K562 (cell line): ENCODE data around the gene PLEKHN1. TPM values are rescaled to one million over a fixed set of nuclear protein-coding genes. Genes with fewer than 3 reads are reported as not detected.

Experiments used
- ATF7 ChIP-seq: fragments of 450-650 bp; IDR thresholded peaks from 2 replicates; pipeline ENCODE4 v1.7.1; 2014; ENCODE audit warnings: mild to moderate bottlenecking, moderate library complexity
- CBX1 ChIP-seq: sonication (generic); IDR thresholded peaks from 2 replicates; pipeline ENCODE4 v1.6.1; 2016; ENCODE audit warnings: antibody characterized with exemption, low read depth, mild to moderate bottlenecking
- CXXC5 ChIP-seq: fragments of 250-450 bp; sonication (Bioruptor Pico); IDR thresholded peaks from 2 replicates; pipeline ENCODE4 v1.8.0; 2022; ENCODE audit warnings: inconsistent platforms, mild to moderate bottlenecking, moderate library complexity
- HDAC1 ChIP-seq, 2 experiments: fragments of 450-650 bp; IDR thresholded peaks; 2 replicates each; pipeline ENCODE4 v1.6.1; 2016 to 2017; ENCODE audit warnings: inconsistent platforms in 1 of 2, mild to moderate bottlenecking in 1 of 2, moderate library complexity in 1 of 2
- HINFP ChIP-seq: fragments of 450-650 bp; conservative IDR thresholded peaks from 2 replicates; pipeline ENCODE4 v1.6.1; 2016; ENCODE audit warnings: missing genetic modification characterization, low read depth, mild to moderate bottlenecking, control low read depth, missing compliant biosample characterization
- HNRNPK ChIP-seq: fragments of 200-400 bp; formaldehyde crosslinking; IDR thresholded peaks from one replicate; pipeline ENCODE4 v1.6.1; 2018; ENCODE audit warnings: mild to moderate bottlenecking, low read depth, low read length; ENCODE audit not compliant: poor library complexity, severe bottlenecking
- KHSRP ChIP-seq: fragments of 450-650 bp; IDR thresholded peaks from 2 replicates; pipeline ENCODE4 v1.6.1; 2017
- MBD2 ChIP-seq: sonication (generic); IDR thresholded peaks from 2 replicates; pipeline ENCODE4 v1.6.1; 2016; ENCODE audit warnings: low read depth, borderline replicate concordance
- MNT ChIP-seq, 2 experiments: fragments of 450-650 bp; conservative IDR thresholded peaks; 2 replicates each; pipeline ENCODE4 v1.6.1; 2017; ENCODE audit warnings: mild to moderate bottlenecking in 2 of 2, moderate library complexity in 2 of 2
- MTF1 ChIP-seq: fragments of 250-450 bp; sonication (Bioruptor Pico); IDR thresholded peaks from 2 replicates; pipeline ENCODE4 v1.9.0; 2021; ENCODE audit warnings: moderate library complexity, mild to moderate bottlenecking, inconsistent platforms, borderline replicate concordance
- PHF20 ChIP-seq: fragments of 450-650 bp; IDR thresholded peaks from 2 replicates; pipeline ENCODE4 v1.6.1; 2018; ENCODE audit not compliant: partially characterized antibody
- POLR2B ChIP-seq: fragments of 450-650 bp; IDR thresholded peaks from 2 replicates; pipeline ENCODE4 v1.6.1; 2018; ENCODE audit warnings: low read depth; ENCODE audit not compliant: partially characterized antibody
- RFX5 ChIP-seq: IDR thresholded peaks from 2 replicates; pipeline ENCODE4 v1.6.1; 2011; ENCODE audit warnings: low read depth, mild to moderate bottlenecking, improper control_type of control experiment, low read length
- SAFB ChIP-seq: fragments of 200-400 bp; formaldehyde crosslinking; IDR thresholded peaks from 2 replicates; pipeline ENCODE4 v1.6.1; 2017; ENCODE audit warnings: low read depth, low read length, borderline replicate concordance
- SUPT5H ChIP-seq: fragments of 450-650 bp; IDR thresholded peaks from 2 replicates; pipeline ENCODE4 v1.6.1; 2016
- TAF1 ChIP-seq: IDR thresholded peaks from 2 replicates; pipeline ENCODE4 v1.6.1; 2011; ENCODE audit warnings: mild to moderate bottlenecking, low read length, moderate library complexity; ENCODE audit not compliant: insufficient read depth, control insufficient read depth, severe bottlenecking; ENCODE audit errors: extremely low read depth
- U2AF1 ChIP-seq: fragments of 200-400 bp; formaldehyde crosslinking; optimal IDR thresholded peaks from 2 replicates; pipeline ENCODE3; 2017; ENCODE audit warnings: mild to moderate bottlenecking, low read depth, low read length, moderate library complexity
- ZBTB7A ChIP-seq: IDR thresholded peaks from 2 replicates; pipeline ENCODE4 v1.6.1; 2011; ENCODE audit warnings: low read depth, mild to moderate bottlenecking, low read length, moderate library complexity, borderline replicate concordance; ENCODE audit not compliant: control insufficient read depth
- ZNF143 ChIP-seq: sonication (generic); formaldehyde crosslinking; IDR thresholded peaks from 2 replicates; pipeline ENCODE4 v1.9.0; 2022; ENCODE audit warnings: mild to moderate bottlenecking, missing genetic modification reagents
- ZNF740 ChIP-seq, 3 experiments: fragments of 200-800 bp in 1 of 3; sonication (Bioruptor generic) in 1 of 3; sonication (generic) in 1 of 3; formaldehyde crosslinking in 1 of 3; IDR thresholded peaks; 2 replicates each; pipeline versions ENCODE4 v1.6.1 to v1.8.0; 2016 to 2022; ENCODE audit warnings: mild to moderate bottlenecking in 2 of 3, missing compliant biosample characterization in 2 of 3, missing genetic modification characterization in 2 of 3, missing genetic modification reagents in 1 of 3
- polyA plus RNA-seq, 8 experiments: library from polyadenylated mRNA; depleted of rRNA in 4 of 8; stranded (reverse) in 5 of 8; unstranded in 3 of 8; fragments of >200 nt; fragmentation: Nextera tagmentation in 2 of 8; fragmentation: Illumina TruSeq in 1 of 8; extraction: Ambion mirVana in 2 of 8; extraction: Trizol in 1 of 8; gene quantifications; 2 replicates each; pipeline versions ENCODE4 v1.2.1 to v1.2.3, GENCODE V29; 2011 to 2014; ENCODE audit warnings: inconsistent platforms in 1 of 8, missing spikeins in 1 of 8
- total RNA-seq, 7 experiments: library from RNA; depleted of rRNA in 6 of 7; stranded (reverse); fragments of >200 nt in 6 of 7; fragmentation: Illumina TruSeq in 2 of 7; extraction: Trizol in 2 of 7; gene quantifications; 2 replicates each; pipeline versions ENCODE4 v1.2.1 to v1.2.3, GENCODE V29; 2011 to 2021; ENCODE audit warnings: low replicate concordance in 1 of 7
- TF ChIP-seq, protein P1 (sequence below), 2 experiments: IDR thresholded peaks; 2 replicates each; pipeline ENCODE4 v1.6.1; 2012; ENCODE audit warnings: improper control_type of control experiment in 2 of 2, low read depth in 2 of 2, low read length in 2 of 2, borderline replicate concordance in 1 of 2

PLEKHN1 gene
- total and polyA plus RNA-seq, 9 of the 15 experiments (the other 6 are each of a cell fraction or from before 2014, with no cell fraction given), result 0.07 to 1.5 (median 0.13) TPM; not detected in 2

- TF ChIP-seq CBX1 (0 out of 2 replicates have a peak, but pooled peaks have one; percentile 32), HNRNPK (no peak), MNT (conservative IDR thresholded peaks at IDR 0.05) (peak; percentile 92 to 95), ZNF143 (CRISPR knock-in tag) (no peak), MBD2 (peak; percentile 14; the same call in 1 of the 2 replicates), U2AF1 (no peak), CXXC5 (CRISPR knock-in tag) (peak; percentile 78), MTF1 (no peak), PHF20 (peak; percentile 74), ATF7 (peak; percentile 52), SUPT5H (peak; percentile 68), ZBTB7A (peak; percentile 84), POLR2B (peak; percentile 43), TAF1 (peak; percentile 54), RFX5 (no peak), SAFB (0 out of 2 replicates have a peak, but pooled peaks have one; percentile 56), HDAC1 (IDR thresholded peaks at IDR 0.05) (peak in 1 of 2 experiments; percentile 63; a peak in 2 of 4 replicates), ZNF740 (CRISPR knock-in tag; IDR thresholded peaks at IDR 0.05) (peak; percentile 75), ZNF740 (tag; IDR thresholded peaks at IDR 0.05) (no peak), KHSRP (no peak), HINFP (tag) (no peak)
- TF ChIP-seq, protein P1, sequence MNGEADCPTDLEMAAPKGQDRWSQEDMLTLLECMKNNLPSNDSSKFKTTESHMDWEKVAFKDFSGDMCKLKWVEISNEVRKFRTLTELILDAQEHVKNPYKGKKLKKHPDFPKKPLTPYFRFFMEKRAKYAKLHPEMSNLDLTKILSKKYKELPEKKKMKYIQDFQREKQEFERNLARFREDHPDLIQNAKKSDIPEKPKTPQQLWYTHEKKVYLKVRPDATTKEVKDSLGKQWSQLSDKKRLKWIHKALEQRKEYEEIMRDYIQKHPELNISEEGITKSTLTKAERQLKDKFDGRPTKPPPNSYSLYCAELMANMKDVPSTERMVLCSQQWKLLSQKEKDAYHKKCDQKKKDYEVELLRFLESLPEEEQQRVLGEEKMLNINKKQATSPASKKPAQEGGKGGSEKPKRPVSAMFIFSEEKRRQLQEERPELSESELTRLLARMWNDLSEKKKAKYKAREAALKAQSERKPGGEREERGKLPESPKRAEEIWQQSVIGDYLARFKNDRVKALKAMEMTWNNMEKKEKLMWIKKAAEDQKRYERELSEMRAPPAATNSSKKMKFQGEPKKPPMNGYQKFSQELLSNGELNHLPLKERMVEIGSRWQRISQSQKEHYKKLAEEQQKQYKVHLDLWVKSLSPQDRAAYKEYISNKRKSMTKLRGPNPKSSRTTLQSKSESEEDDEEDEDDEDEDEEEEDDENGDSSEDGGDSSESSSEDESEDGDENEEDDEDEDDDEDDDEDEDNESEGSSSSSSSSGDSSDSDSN (IDR thresholded peaks at IDR 0.05; ENCODE audit: borderline replicate concordance in 1 of 2, low read depth in 2 of 2, low read length in 2 of 2), result 0 out of 4 replicates have a peak, but pooled peaks have one; percentile 69 to 78
Measured at GRCh38 chr1:966704-967300, 520 bp downstream of the PLEKHN1 start (continued).
